ENCODE data around the gene KCNMB1.

- no peak for TF ChIP-seq CTCF (IDR thresholded peaks at IDR 0.05)
- no peak for TF ChIP-seq IRF2 (CRISPR knock-in tag; IDR thresholded peaks at IDR 0.05; ENCODE audit: borderline replicate concordance, low read depth)
- TF ChIP-seq USF2 (CRISPR knock-in tag; IDR thresholded peaks at IDR 0.05), result no peak
- no peak for TF ChIP-seq ATF2 (CRISPR knock-in tag; IDR thresholded peaks at IDR 0.05; ENCODE audit: borderline replicate concordance, low read depth)
- TF ChIP-seq, protein P1, sequence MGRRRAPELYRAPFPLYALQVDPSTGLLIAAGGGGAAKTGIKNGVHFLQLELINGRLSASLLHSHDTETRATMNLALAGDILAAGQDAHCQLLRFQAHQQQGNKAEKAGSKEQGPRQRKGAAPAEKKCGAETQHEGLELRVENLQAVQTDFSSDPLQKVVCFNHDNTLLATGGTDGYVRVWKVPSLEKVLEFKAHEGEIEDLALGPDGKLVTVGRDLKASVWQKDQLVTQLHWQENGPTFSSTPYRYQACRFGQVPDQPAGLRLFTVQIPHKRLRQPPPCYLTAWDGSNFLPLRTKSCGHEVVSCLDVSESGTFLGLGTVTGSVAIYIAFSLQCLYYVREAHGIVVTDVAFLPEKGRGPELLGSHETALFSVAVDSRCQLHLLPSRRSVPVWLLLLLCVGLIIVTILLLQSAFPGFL (CRISPR knock-in tag; IDR thresholded peaks at IDR 0.05; ENCODE audit: borderline replicate concordance), result no peak
- no peak for TF ChIP-seq ZNF219 (CRISPR knock-in tag; IDR thresholded peaks at IDR 0.05; ENCODE audit: borderline replicate concordance)
- no peak for TF ChIP-seq STAT6 (CRISPR knock-in tag; conservative IDR thresholded peaks at IDR 0.05; ENCODE audit: low read depth)
- TF ChIP-seq USF1 (CRISPR knock-in tag; IDR thresholded peaks at IDR 0.05), result no peak
- TF ChIP-seq, protein P2, sequence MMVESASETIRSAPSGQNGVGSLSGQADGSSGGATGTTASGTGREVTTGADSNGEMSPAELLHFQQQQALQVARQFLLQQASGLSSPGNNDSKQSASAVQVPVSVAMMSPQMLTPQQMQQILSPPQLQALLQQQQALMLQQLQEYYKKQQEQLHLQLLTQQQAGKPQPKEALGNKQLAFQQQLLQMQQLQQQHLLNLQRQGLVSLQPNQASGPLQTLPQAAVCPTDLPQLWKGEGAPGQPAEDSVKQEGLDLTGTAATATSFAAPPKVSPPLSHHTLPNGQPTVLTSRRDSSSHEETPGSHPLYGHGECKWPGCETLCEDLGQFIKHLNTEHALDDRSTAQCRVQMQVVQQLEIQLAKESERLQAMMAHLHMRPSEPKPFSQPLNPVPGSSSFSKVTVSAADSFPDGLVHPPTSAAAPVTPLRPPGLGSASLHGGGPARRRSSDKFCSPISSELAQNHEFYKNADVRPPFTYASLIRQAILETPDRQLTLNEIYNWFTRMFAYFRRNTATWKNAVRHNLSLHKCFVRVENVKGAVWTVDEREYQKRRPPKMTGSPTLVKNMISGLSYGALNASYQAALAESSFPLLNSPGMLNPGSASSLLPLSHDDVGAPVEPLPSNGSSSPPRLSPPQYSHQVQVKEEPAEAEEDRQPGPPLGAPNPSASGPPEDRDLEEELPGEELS (CRISPR knock-in tag; IDR thresholded peaks at IDR 0.05), result no peak
- TF ChIP-seq, protein P3, sequence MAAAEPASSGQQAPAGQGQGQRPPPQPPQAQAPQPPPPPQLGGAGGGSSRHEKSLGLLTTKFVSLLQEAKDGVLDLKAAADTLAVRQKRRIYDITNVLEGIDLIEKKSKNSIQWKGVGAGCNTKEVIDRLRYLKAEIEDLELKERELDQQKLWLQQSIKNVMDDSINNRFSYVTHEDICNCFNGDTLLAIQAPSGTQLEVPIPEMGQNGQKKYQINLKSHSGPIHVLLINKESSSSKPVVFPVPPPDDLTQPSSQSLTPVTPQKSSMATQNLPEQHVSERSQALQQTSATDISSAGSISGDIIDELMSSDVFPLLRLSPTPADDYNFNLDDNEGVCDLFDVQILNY (CRISPR knock-in tag; IDR thresholded peaks at IDR 0.05), result no peak
- TF ChIP-seq CREB1 (CRISPR knock-in tag; IDR thresholded peaks at IDR 0.05), result no peak
- no peak for TF ChIP-seq ZNF121 (CRISPR knock-in tag; IDR thresholded peaks at IDR 0.05)
- TF ChIP-seq MAX (CRISPR knock-in tag; IDR thresholded peaks at IDR 0.05), result no peak
- no peak for TF ChIP-seq ATF3 (CRISPR knock-in tag; conservative IDR thresholded peaks at IDR 0.05)
Measured at GRCh38 chr5:170375283-170375682, 13.9 kb downstream of the KCNMB1 start.
